Measurements from ENCODE around the gene TSPAN3.

TSPAN3 gene

GRCh38 chr15:76996076-76996525 lies 74.8 kb downstream of the TSPAN3 start:
- H3K4me3 ChIP-seq (ENCODE audit: low read depth, low read length): no peak overlapping the region
- DNase-seq (ENCODE audit: low read depth): no peak

- no peak for DNase-seq (ENCODE audit: low read depth)
- H3K4me3 ChIP-seq (ENCODE audit: low read depth, low read length): no peak within 1 kb of the TSS
Measured at GRCh38 chr15:76994971-76995945, 75.7 kb downstream of the TSPAN3 start, which contains the start of gene PSTPIP1. PSTPIP1 (plus strand) TSS chr15:76995126; CDS start chr15:76995574, 448 bp downstream.

- no peak for DNase-seq (ENCODE audit: low read depth)
- H3K4me3 ChIP-seq (ENCODE audit: low read depth, low read length): no peak overlapping the region
Measured at GRCh38 chr15:76994496-76994895, 76.4 kb downstream of the TSPAN3 start.

- H3K4me3 ChIP-seq (ENCODE audit: low read depth, low read length): no peak overlapping the region
- DNase-seq (ENCODE audit: low read depth): no peak
Measured at GRCh38 chr15:76994001-76994400, 76.9 kb downstream of the TSPAN3 start.

- no peak overlapping the region for H3K4me3 ChIP-seq (ENCODE audit: low read depth, low read length)
- no peak for DNase-seq (ENCODE audit: low read depth)
Measured at GRCh38 chr15:76993114-76993725, 77.7 kb downstream of the TSPAN3 start.

GRCh38 chr15:76991741-76992645 lies 78.9 kb downstream of the TSPAN3 start:
- DNase-seq (ENCODE audit: low read depth): no peak
- H3K4me3 ChIP-seq (ENCODE audit: low read depth, low read length): no peak overlapping the region
